Adrenal gland (tissue), 5 donors: ENCODE measurements around the gene FEM1B.
"Not testable (repeated sequence)": the region's sequence is repeated elsewhere in the genome, so short reads cannot be mapped to it uniquely, and the experiment has no call there.

Source experiments
- POLR2A ChIP-seq, 2 donors: fragments of 450-650 bp; IDR thresholded peaks; one replicate each; pipeline ENCODE4 v1.6.1; 2017; ENCODE audit warnings: antibody characterized with exemption in 2 of 2, mild to moderate bottlenecking in 2 of 2, moderate library complexity in 1 of 2
- TF ChIP-seq, protein P1 (sequence below), 6 experiments: fragments of 450-650 bp in 4 of 6; fragments of 200-600 bp in 2 of 6; sonication (generic) in 1 of 6; IDR thresholded peaks; 1 replicate in 5 of 6; 2 replicates in 1 of 6; pipeline versions ENCODE4 v1.5.1 to v1.8.0; 2016 to 2021; ENCODE audit warnings: antibody characterized with exemption in 6 of 6, mild to moderate bottlenecking in 2 of 6, moderate library complexity in 1 of 6
- donor health status: DM: no; HTN: no; CAD: no.

DNA sequence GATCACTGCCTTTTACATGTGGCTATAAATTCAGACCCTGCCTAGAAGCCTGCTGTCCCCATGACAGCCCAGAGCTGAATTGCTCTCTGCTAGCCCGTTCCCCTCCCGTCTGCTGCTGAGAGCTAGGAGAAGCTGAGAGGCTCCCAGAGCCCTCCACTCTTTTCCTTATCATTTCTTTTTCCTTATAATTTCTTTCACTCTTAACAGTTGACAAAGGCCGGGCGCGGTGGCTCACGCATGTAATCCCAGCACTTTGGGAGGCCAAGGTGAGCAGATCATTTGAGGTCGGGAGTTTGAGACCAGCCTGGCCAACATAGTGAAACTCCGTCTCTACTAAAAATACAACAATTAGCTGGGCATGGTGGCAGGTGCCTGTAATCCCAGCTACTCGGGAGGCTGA, 43.0 kb upstream of the FEM1B start:
- not testable (repeated sequence) for TF ChIP-seq POLR2A (IDR thresholded peaks at IDR 0.05)
- TF ChIP-seq, protein P1, sequence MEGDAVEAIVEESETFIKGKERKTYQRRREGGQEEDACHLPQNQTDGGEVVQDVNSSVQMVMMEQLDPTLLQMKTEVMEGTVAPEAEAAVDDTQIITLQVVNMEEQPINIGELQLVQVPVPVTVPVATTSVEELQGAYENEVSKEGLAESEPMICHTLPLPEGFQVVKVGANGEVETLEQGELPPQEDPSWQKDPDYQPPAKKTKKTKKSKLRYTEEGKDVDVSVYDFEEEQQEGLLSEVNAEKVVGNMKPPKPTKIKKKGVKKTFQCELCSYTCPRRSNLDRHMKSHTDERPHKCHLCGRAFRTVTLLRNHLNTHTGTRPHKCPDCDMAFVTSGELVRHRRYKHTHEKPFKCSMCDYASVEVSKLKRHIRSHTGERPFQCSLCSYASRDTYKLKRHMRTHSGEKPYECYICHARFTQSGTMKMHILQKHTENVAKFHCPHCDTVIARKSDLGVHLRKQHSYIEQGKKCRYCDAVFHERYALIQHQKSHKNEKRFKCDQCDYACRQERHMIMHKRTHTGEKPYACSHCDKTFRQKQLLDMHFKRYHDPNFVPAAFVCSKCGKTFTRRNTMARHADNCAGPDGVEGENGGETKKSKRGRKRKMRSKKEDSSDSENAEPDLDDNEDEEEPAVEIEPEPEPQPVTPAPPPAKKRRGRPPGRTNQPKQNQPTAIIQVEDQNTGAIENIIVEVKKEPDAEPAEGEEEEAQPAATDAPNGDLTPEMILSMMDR (IDR thresholded peaks at IDR 0.05) = not testable (repeated sequence)
